Left lung (tissue), 10 donors: Measurements from ENCODE around the gene TNIP1. TPM values are rescaled to one million over a fixed set of nuclear protein-coding genes. Genes with fewer than 3 reads are reported as not detected.

Experiments used
- ATAC-seq: fragments of 200-7000 bp; cut with Tn5 transposase; one replicate; pipeline ENCODE4 v1.9.1; 2020; ENCODE audit warnings: moderate library complexity
- DNase-seq, 4 donors: peaks; one replicate each; pipeline ENCODE4 v3.0.0-alpha.2; 2013 to 2020
- H3K27ac ChIP-seq, 2 donors: fragments of 200-600 bp; sonication (generic) in 1 of 2; one replicate each; pipeline versions ENCODE4 v1.5.0 to v1.8.0; 2020 to 2021
- H3K27me3 ChIP-seq, 2 donors: fragments of 200-600 bp; sonication (generic) in 1 of 2; one replicate each; pipeline versions ENCODE4 v1.5.0 to v1.8.0; 2020 to 2021
- H3K36me3 ChIP-seq, 2 donors: fragments of 200-600 bp; sonication (generic) in 1 of 2; one replicate each; pipeline versions ENCODE4 v1.5.0 to v1.8.0; 2020 to 2021
- H3K4me1 ChIP-seq, 2 donors: fragments of 200-600 bp; one replicate each; pipeline ENCODE4 v1.8.0; 2021
- H3K4me3 ChIP-seq, 2 donors: fragments of 200-600 bp; sonication (generic) in 1 of 2; one replicate each; pipeline versions ENCODE4 v1.5.0 to v1.8.0; 2020 to 2021; ENCODE audit warnings: mild to moderate bottlenecking in 1 of 2
- H3K9me3 ChIP-seq, 2 donors: fragments of 200-600 bp; sonication (generic) in 1 of 2; one replicate each; pipeline versions ENCODE4 v1.5.0 to v1.8.0; 2020 to 2021
- CTCF ChIP-seq, 2 donors: fragments of 200-600 bp; sonication (generic) in 1 of 2; IDR thresholded peaks; one replicate each; pipeline versions ENCODE4 v1.5.0 to v1.8.0; 2021; ENCODE audit warnings: antibody characterized with exemption in 2 of 2
- intact Hi-C, 2 donors: fragments of 100-400 bp; cut with DNase I; formaldehyde crosslinking; loops; one replicate each; pipeline versions ENCODE4 v1.11.2 to v1.14.2; 2022
- polyA plus RNA-seq, 6 donors: library from polyadenylated mRNA; unstranded; fragments of 120-200 nt; gene quantifications; one replicate each; pipeline ENCODE4 v1.2.1, GENCODE V29; 2013; ENCODE audit not compliant: insufficient read length in 6 of 6
- total RNA-seq, 2 donors: library from RNA; stranded (reverse); fragmentation: NEBNext Ultra II Directional; extraction: Animal tissue kit (Norgen Biotek cat#: 25700); gene quantifications; one replicate each; pipeline ENCODE4 v1.2.1, GENCODE V29; 2021
- donor health status: DM: no; HTN: yes; CAD: no.
- donor health status: DM: no; HTN: no; CAD: no.

TNIP1 gene
- total and polyA plus RNA-seq, 8 donors, result 82.3 to 133 (median 84.2) TPM

- H3K27ac ChIP-seq, result peak overlapping the region; percentile 39 to 56
- DNase-seq (no peak), ATAC-seq (peak; percentile 51)
- H3K36me3 ChIP-seq, result peaks cover 0 to 52% of the 10 kb centered on the region in 2 donors
- intact Hi-C loops, result no loop called here
- H3K4me3 ChIP-seq, result no peak overlapping the region
- H3K4me1 ChIP-seq, result peaks cover 29 to 93% of the 10 kb centered on the region in 2 donors
- no peaks in the 10 kb centered on the region for H3K9me3 ChIP-seq
- no peak for TF ChIP-seq CTCF (IDR thresholded peaks at IDR 0.05)
- H3K27me3 ChIP-seq, result no peaks in the 10 kb centered on the region
These were observed 8.2 kb downstream of the TNIP1 start for GRCh38 chr5:151072630-151073025.

GRCh38 chr5:151071848-151072629 lies 8.8 kb downstream of the TNIP1 start:
- no peak overlapping the region for H3K4me3 ChIP-seq
- DNase-seq (no peak), ATAC-seq (no peak)
- peaks cover 29 to 93% of the 10 kb centered on the region in 2 donors for H3K4me1 ChIP-seq
- peaks cover 0 to 52% of the 10 kb centered on the region in 2 donors for H3K36me3 ChIP-seq
- no peaks in the 10 kb centered on the region for H3K9me3 ChIP-seq
- peak overlapping the region; percentile 39 to 56 for H3K27ac ChIP-seq
- intact Hi-C loops, result no loop called here
- no peak for TF ChIP-seq CTCF (IDR thresholded peaks at IDR 0.05)
- H3K27me3 ChIP-seq, result no peaks in the 10 kb centered on the region

GRCh38 chr5:151071021-151071420 lies 9.8 kb downstream of the TNIP1 start:
- peaks cover 27 to 93% of the 10 kb centered on the region in 2 donors for H3K4me1 ChIP-seq
- no peak for TF ChIP-seq CTCF (IDR thresholded peaks at IDR 0.05)

GRCh38 chr5:151070449-151070848 lies 10.4 kb downstream of the TNIP1 start:
- intact Hi-C loops, result no loop called here
- Histone ChIP-seq H3K27ac (no peak overlapping the region), H3K27me3 (no peaks in the 10 kb centered on the region), H3K4me1 (peaks cover 22 to 93% of the 10 kb centered on the region in 2 donors), H3K9me3 (no peaks in the 10 kb centered on the region), H3K36me3 (peaks cover 0 to 51% of the 10 kb centered on the region in 2 donors), H3K4me3 (no peak overlapping the region)
- TF ChIP-seq CTCF (IDR thresholded peaks at IDR 0.05), result no peak
- ATAC-seq (no peak), DNase-seq (no peak)

More at GRCh38 chr5:151071021-151071420, 9.8 kb downstream of the TNIP1 start:
- H3K36me3 ChIP-seq, result peaks cover 0 to 51% of the 10 kb centered on the region in 2 donors
- ATAC-seq (no peak), DNase-seq (no peak)
- no peaks in the 10 kb centered on the region for H3K27me3 ChIP-seq
- no peaks in the 10 kb centered on the region for H3K9me3 ChIP-seq
- intact Hi-C loops, result no loop called here
- H3K27ac ChIP-seq, result no peak overlapping the region
- H3K4me3 ChIP-seq, result no peak overlapping the region

- DNase-seq, result no peak
- intact Hi-C loops, result no loop called here
- ATAC-seq, result no peak
- Histone ChIP-seq H3K27ac (peak overlapping the region; percentile 7 to 59), H3K4me1 (peaks cover 24 to 93% of the 10 kb centered on the region in 2 donors), H3K4me3 (no peak overlapping the region), H3K9me3 (no peaks in the 10 kb centered on the region), H3K36me3 (peaks cover 0 to 56% of the 10 kb centered on the region in 2 donors), H3K27me3 (no peaks in the 10 kb centered on the region)
- TF ChIP-seq CTCF (IDR thresholded peaks at IDR 0.05), result no peak
These were observed 12.2 kb downstream of the TNIP1 start for GRCh38 chr5:151068433-151069197.
